Ovary (tissue), 9 donors: ENCODE results near the gene TAB2. TPM values are rescaled to one million over a fixed set of nuclear protein-coding genes. Genes with fewer than 3 reads are reported as not detected.

Experiments used
- DNase-seq, 5 donors: peaks; one replicate each; pipeline ENCODE4 v3.0.0-alpha.2; 2019 to 2020
- H3K27ac ChIP-seq, 2 donors: fragments of 200-600 bp; one replicate each; pipeline versions ENCODE4 v1.5.1 to v1.8.0; 2019 to 2022
- H3K27me3 ChIP-seq: fragments of 200-600 bp; one replicate; pipeline ENCODE4 v1.8.0; 2022
- H3K36me3 ChIP-seq: fragments of 200-600 bp; sonication (generic); one replicate; pipeline ENCODE4 v1.5.1; 2019
- H3K4me1 ChIP-seq: one replicate; pipeline ENCODE4 v1.8.1; 2013; ENCODE audit warnings: mild to moderate bottlenecking, moderate library complexity; ENCODE audit not compliant: insufficient read depth
- H3K4me3 ChIP-seq: fragments of 200-600 bp; sonication (generic); one replicate; pipeline ENCODE4 v1.5.1; 2017
- H3K9me3 ChIP-seq, 2 donors: fragments of 200-600 bp in 1 of 2; sonication (generic) in 1 of 2; one replicate each; pipeline versions ENCODE4 v1.5.1 to v1.8.1; 2013 to 2019; ENCODE audit warnings: mild to moderate bottlenecking in 1 of 2, moderate library complexity in 1 of 2
- CTCF ChIP-seq, 3 donors: fragments of 450-650 bp in 2 of 3; fragments of 200-600 bp in 1 of 3; IDR thresholded peaks; one replicate each; pipeline versions ENCODE4 v1.5.1 to v1.8.0; 2016 to 2022; ENCODE audit warnings: antibody characterized with exemption in 3 of 3, mild to moderate bottlenecking in 1 of 3
- EP300 ChIP-seq: sonication (generic); formaldehyde crosslinking; IDR thresholded peaks from one replicate; pipeline ENCODE4 v1.6.1; 2017; ENCODE audit warnings: antibody characterized with exemption
- POLR2A ChIP-seq: fragments of 450-650 bp; IDR thresholded peaks from one replicate; pipeline ENCODE4 v1.6.1; 2017; ENCODE audit warnings: antibody characterized with exemption, mild to moderate bottlenecking, moderate library complexity
- WGBS, 3 donors: extraction: QIAGEN DNeasy Blood & Tissue Kit in 1 of 3; methylation state at CpG; one replicate each; pipeline versions ENCODE4 v1.1.5 to v1.1.7; 2013 to 2017; 5-methylcytosine and 5-hydroxymethylcytosine counted together
- intact Hi-C, 4 donors: fragments of 100-400 bp; cut with DNase I; formaldehyde crosslinking; loops; one replicate each; pipeline versions ENCODE4 v1.11.0 to v1.15.1; 2022 to 2023
- polyA plus RNA-seq, 2 donors: library from polyadenylated mRNA; stranded (reverse); fragments of 200-250 nt in 1 of 2; fragments of 350-450 nt in 1 of 2; fragmentation: Illumina TruSeq in 1 of 2; extraction: RNeasy Lipid Tissue Mini Kit (QIAGEN cat#74804) in 1 of 2; gene quantifications; one replicate each; pipeline ENCODE4 v1.2.3, GENCODE V29; 2013 to 2014
- total RNA-seq, 7 donors: library from RNA; depleted of rRNA in 2 of 7; stranded (reverse); fragments of >200 nt in 2 of 7; fragmentation: NEBNext Ultra II Directional in 3 of 7; extraction: Animal tissue kit (Norgen Biotek cat#: 25700) in 3 of 7; gene quantifications; one replicate each; pipeline versions ENCODE4 v1.1.0 to v1.2.4, GENCODE V29; 2016 to 2023
- donor health status: DM: no; HTN: no; CAD: no; lungs with moderate emphysema.
- donor health status: DM: no; HTN: no; CAD: no.
- donor health status: Bipolar disorder and iron deficiency.
- donor health status: DM: yes; HTN: yes; CAD: no.
- donor health status: DM: no; HTN: no; CAD: no.
- donor health status: DM: yes; HTN: yes; CAD: no.

TAB2 gene
- total and polyA plus RNA-seq, 9 donors: 39.6 to 75.9 (median 62.6) TPM

GRCh38 chr6:149445095-149445466, 127.6 kb downstream of the TAB2 start:
- intact Hi-C loops: no loop called here
- Histone ChIP-seq H3K4me1 (peaks cover 6% of the 10 kb centered on the region), H3K4me3 (no peak overlapping the region), H3K27ac (no peak overlapping the region), H3K9me3 (no peaks in the 10 kb centered on the region), H3K27me3 (no peaks in the 10 kb centered on the region), H3K36me3 (no peaks in the 10 kb centered on the region)
- no peak for DNase-seq
- 33 to 80% (median 76%) methylated on average over 1 to 6 of the region's 6 CpGs for WGBS, 3 donors
- TF ChIP-seq EP300 (no peak), POLR2A (no peak), CTCF (IDR thresholded peaks at IDR 0.05) (no peak)

DNA sequence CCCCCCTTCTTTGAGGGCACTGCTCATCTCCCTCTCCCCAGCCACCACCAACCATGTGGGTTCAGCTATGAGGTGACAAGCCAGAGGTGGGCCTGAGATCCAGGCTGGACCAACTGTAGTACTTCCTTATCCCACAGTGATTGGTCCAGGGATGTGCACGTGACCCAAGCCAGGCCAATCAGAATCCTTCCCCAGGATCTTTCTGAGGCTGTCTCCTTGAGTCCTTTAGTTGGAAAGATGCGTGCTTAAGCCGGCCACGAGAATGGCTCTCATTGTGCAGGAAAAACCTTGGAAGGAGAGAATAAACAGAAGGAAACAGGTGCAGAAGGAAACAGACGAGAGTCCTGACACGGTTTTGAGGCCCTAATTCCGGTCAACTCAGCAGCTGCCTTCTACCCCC, 128.1 kb downstream of the TAB2 start:
- DNase-seq: no peak
- H3K27me3 ChIP-seq: no peaks in the 10 kb centered on the region
- intact Hi-C loops: no loop called here
- no peaks in the 10 kb centered on the region for H3K9me3 ChIP-seq
- H3K4me3 ChIP-seq: no peak overlapping the region
- H3K36me3 ChIP-seq: no peaks in the 10 kb centered on the region
- H3K4me1 ChIP-seq: peaks cover 6% of the 10 kb centered on the region
- H3K27ac ChIP-seq: no peak overlapping the region
- 86 to 96% (median 94%) methylated on average over 7 of the region's 7 CpGs for WGBS, 3 donors
- no peak for TF ChIP-seq CTCF (IDR thresholded peaks at IDR 0.05)
- TF ChIP-seq POLR2A: no peak
- no peak for TF ChIP-seq EP300

GRCh38 chr6:149446791-149447376, 129.4 kb downstream of the TAB2 start:
- 93 to 94% (median 93%) methylated on average over 5 of the region's 5 CpGs for WGBS, 3 donors
- no peak for DNase-seq
- H3K4me1 ChIP-seq: peaks cover 9% of the 10 kb centered on the region
- H3K9me3 ChIP-seq: no peaks in the 10 kb centered on the region
- H3K27me3 ChIP-seq: no peaks in the 10 kb centered on the region
- H3K27ac ChIP-seq: no peak overlapping the region
- no peaks in the 10 kb centered on the region for H3K36me3 ChIP-seq
- intact Hi-C loops: no loop called here
- H3K4me3 ChIP-seq: no peak overlapping the region
- no peak for TF ChIP-seq EP300

DNA sequence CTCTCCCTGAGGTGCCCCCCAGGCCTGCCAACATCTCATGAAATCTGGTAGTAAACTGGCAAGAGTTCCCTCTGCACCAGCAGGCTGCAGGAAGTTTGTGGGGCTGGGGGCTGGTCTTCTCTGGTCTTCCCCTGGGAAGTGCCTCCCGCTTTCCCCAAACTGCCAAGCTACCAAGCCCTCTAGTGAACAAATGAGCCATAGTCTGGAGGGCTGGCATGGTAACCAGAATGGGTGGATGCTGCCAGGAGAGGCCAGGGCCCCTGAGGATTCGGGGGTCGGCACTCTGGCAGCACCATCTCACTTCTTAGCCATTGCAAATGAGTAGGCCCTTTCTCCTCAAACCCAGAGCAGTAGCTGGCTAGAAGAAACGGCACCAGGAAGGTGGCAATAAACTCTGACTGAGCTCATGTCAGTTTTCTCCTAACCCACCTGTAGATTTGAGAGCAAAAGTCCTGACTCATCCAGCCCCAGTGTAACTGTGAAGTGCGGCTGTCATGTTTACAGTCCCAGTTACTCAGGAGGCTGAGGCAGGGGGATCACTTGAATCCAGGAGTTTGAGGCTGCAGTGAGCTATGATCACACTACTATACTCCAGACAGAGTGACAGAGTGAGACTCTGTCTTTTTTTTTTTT, 131.4 kb downstream of the TAB2 start:
- Histone ChIP-seq H3K4me3 (no peak overlapping the region), H3K27me3 (no peaks in the 10 kb centered on the region), H3K27ac (no peak overlapping the region), H3K9me3 (no peaks in the 10 kb centered on the region), H3K4me1 (peaks cover 7% of the 10 kb centered on the region), H3K36me3 (no peaks in the 10 kb centered on the region)
- DNase-seq: no peak
- WGBS, 3 donors: 94 to 96% (median 94%) methylated on average over 5 of the region's 5 CpGs
- intact Hi-C loops: no loop called here
- no peak for TF ChIP-seq CTCF (IDR thresholded peaks at IDR 0.05)
- no peak for TF ChIP-seq POLR2A
- TF ChIP-seq EP300: no peak

GRCh38 chr6:149449831-149450678, 132.5 kb downstream of the TAB2 start:
- Histone ChIP-seq H3K4me3 (peak overlapping the region; percentile 41), H3K9me3 (no peaks in the 10 kb centered on the region), H3K27me3 (no peaks in the 10 kb centered on the region), H3K27ac (no peak overlapping the region), H3K36me3 (no peaks in the 10 kb centered on the region), H3K4me1 (peaks cover 12% of the 10 kb centered on the region)
- intact Hi-C loops: no loop called here
- WGBS, 3 donors: 90 to 95% (median 92%) methylated on average over 14 of the region's 14 CpGs
- no peak for DNase-seq
- TF ChIP-seq EP300 (no peak), CTCF (IDR thresholded peaks at IDR 0.05) (no peak), POLR2A (no peak)
